Ectodermal cell (in vitro differentiated cells): ENCODE results near the gene CDCA7.
"Not testable (repeated sequence)": the region's sequence is repeated elsewhere in the genome, so short reads cannot be mapped to it uniquely, and the experiment has no call there.

Experiments used
- H3K27ac ChIP-seq: 2 replicates; pipeline ENCODE4 v1.7.0; 2013; ENCODE audit warnings: mild to moderate bottlenecking, low read depth, low read length; ENCODE audit not compliant: insufficient read depth, poor library complexity, severe bottlenecking
- H3K27me3 ChIP-seq: 2 replicates; pipeline ENCODE4 v1.7.0; 2013; ENCODE audit warnings: mild to moderate bottlenecking, low read length; ENCODE audit not compliant: insufficient read depth, control insufficient read depth, poor library complexity, severe bottlenecking
- H3K36me3 ChIP-seq: one replicate; pipeline ENCODE4 v1.7.0; 2013; ENCODE audit warnings: low read length; ENCODE audit not compliant: control insufficient read depth, insufficient read depth
- H3K4me1 ChIP-seq: one replicate; pipeline ENCODE4 v1.7.0; 2013; ENCODE audit warnings: low read length; ENCODE audit not compliant: control insufficient read depth, insufficient read depth
- H3K4me3 ChIP-seq: 2 replicates; pipeline ENCODE4 v1.7.0; 2013; ENCODE audit warnings: low read depth, low read length, control low read depth; ENCODE audit not compliant: insufficient read depth
- H3K9me3 ChIP-seq: 2 replicates; pipeline ENCODE4 v1.7.0; 2013; ENCODE audit warnings: mild to moderate bottlenecking, low read length, moderate library complexity; ENCODE audit not compliant: control insufficient read depth
- WGBS, 2 experiments: methylation state at CpG; one replicate each; pipeline ENCODE4 v1.1.7; 2013; ENCODE audit warnings: missing lambda C conversion rate in 2 of 2; 5-methylcytosine and 5-hydroxymethylcytosine counted together

The CDCA7 gene

GRCh38 chr2:173357346-173357745 is 2.7 kb downstream of the CDCA7 start:
- no peaks in the 10 kb centered on the region for H3K4me1 ChIP-seq
- no peak overlapping the region for H3K4me3 ChIP-seq
- H3K36me3 ChIP-seq, result peaks cover 5% of the 10 kb centered on the region
- WGBS, 2 experiments, result 82 to 83% methylated on average over 3 of the region's 3 CpGs
- no peaks in the 10 kb centered on the region for H3K9me3 ChIP-seq
- H3K27me3 ChIP-seq, result peaks cover 17% of the 10 kb centered on the region
- no peak overlapping the region for H3K27ac ChIP-seq

- no peak overlapping the region for H3K4me3 ChIP-seq
- WGBS, 2 experiments, result 78 to 93% methylated on average over 4 to 5 of the region's 5 CpGs
- no peaks in the 10 kb centered on the region for H3K9me3 ChIP-seq
- H3K4me1 ChIP-seq, result no peaks in the 10 kb centered on the region
- no peak overlapping the region for H3K27ac ChIP-seq
- peaks cover 5% of the 10 kb centered on the region for H3K36me3 ChIP-seq
- peaks cover 14% of the 10 kb centered on the region for H3K27me3 ChIP-seq
Measured at GRCh38 chr2:173358616-173359015, 3.9 kb downstream of the CDCA7 start.

GRCh38 chr2:173359231-173359630 is 4.6 kb downstream of the CDCA7 start:
- H3K27ac ChIP-seq, result no peak overlapping the region
- peaks cover 5% of the 10 kb centered on the region for H3K36me3 ChIP-seq
- peaks cover 8% of the 10 kb centered on the region for H3K27me3 ChIP-seq
- no peaks in the 10 kb centered on the region for H3K9me3 ChIP-seq
- WGBS, 2 experiments, result 95 to 97% methylated on average over 7 to 8 of the region's 8 CpGs
- H3K4me1 ChIP-seq, result no peaks in the 10 kb centered on the region
- H3K4me3 ChIP-seq, result no peak overlapping the region

GRCh38 chr2:173370198-173370597 is 15.5 kb downstream of the CDCA7 start:
- H3K9me3 ChIP-seq, result no peaks in the 10 kb centered on the region
- no peak overlapping the region for H3K4me3 ChIP-seq
- no peaks in the 10 kb centered on the region for H3K27me3 ChIP-seq
- WGBS, 2 experiments, result 98% methylated on average over 3 of the region's 3 CpGs
- no peaks in the 10 kb centered on the region for H3K4me1 ChIP-seq
- peaks cover 3% of the 10 kb centered on the region for H3K36me3 ChIP-seq
- no peak overlapping the region for H3K27ac ChIP-seq

- 85 to 91% methylated on average over 3 of the region's 3 CpGs for WGBS, 2 experiments
- H3K36me3 ChIP-seq, result peaks cover 3% of the 10 kb centered on the region
Measured at GRCh38 chr2:173371023-173371422, 16.4 kb downstream of the CDCA7 start.

GRCh38 chr2:173373290-173373689 is 18.6 kb downstream of the CDCA7 start:
- Histone ChIP-seq H3K4me3 (no peak overlapping the region), H3K4me1 (no peaks in the 10 kb centered on the region), H3K27me3 (no peaks in the 10 kb centered on the region), H3K36me3 (no peaks in the 10 kb centered on the region), H3K27ac (no peak overlapping the region), H3K9me3 (no peaks in the 10 kb centered on the region)
- 89 to 90% methylated on average over 1 to 2 of the region's 2 CpGs for WGBS, 2 experiments

More at GRCh38 chr2:173371023-173371422, 16.4 kb downstream of the CDCA7 start:
- H3K4me3 ChIP-seq, result no peak overlapping the region
- no peaks in the 10 kb centered on the region for H3K9me3 ChIP-seq
- no peaks in the 10 kb centered on the region for H3K27me3 ChIP-seq
- H3K27ac ChIP-seq, result no peak overlapping the region
- no peaks in the 10 kb centered on the region for H3K4me1 ChIP-seq

- Histone ChIP-seq H3K36me3 (no peaks in the 10 kb centered on the region), H3K27me3 (no peaks in the 10 kb centered on the region), H3K9me3 (no peaks in the 10 kb centered on the region), H3K4me1 (no peaks in the 10 kb centered on the region), H3K27ac (no peak overlapping the region), H3K4me3 (no peak overlapping the region)
- WGBS, 2 experiments, result 94 to 100% methylated on average over 2 to 3 of the region's 3 CpGs
Measured at GRCh38 chr2:173374634-173375033, 20.0 kb downstream of the CDCA7 start.

- H3K27me3 ChIP-seq, H3K9me3 ChIP-seq, H3K36me3 ChIP-seq, H3K4me3 ChIP-seq, H3K27ac ChIP-seq: not testable (repeated sequence)
- WGBS, 2 experiments, result 90 to 98% methylated on average over 4 of the region's 4 CpGs
- peaks cover 10% of the 10 kb centered on the region for H3K4me1 ChIP-seq
Measured at GRCh38 chr2:173385534-173385933, 30.9 kb downstream of the CDCA7 start.

GRCh38 chr2:173386021-173386737 is 31.5 kb downstream of the CDCA7 start:
- 77 to 83% methylated on average over 13 to 16 of the region's 18 CpGs for WGBS, 2 experiments
- no peaks in the 10 kb centered on the region for H3K36me3 ChIP-seq

GRCh38 chr2:173386738-173387065 is 32.0 kb downstream of the CDCA7 start:
- no peaks in the 10 kb centered on the region for H3K9me3 ChIP-seq
- H3K27me3 ChIP-seq, result no peaks in the 10 kb centered on the region
- no peaks in the 10 kb centered on the region for H3K36me3 ChIP-seq
- 88 to 90% methylated on average over 10 of the region's 10 CpGs for WGBS, 2 experiments
- peaks cover 10% of the 10 kb centered on the region for H3K4me1 ChIP-seq
- H3K27ac ChIP-seq, result no peak overlapping the region
- H3K4me3 ChIP-seq, result no peak overlapping the region

More at GRCh38 chr2:173386021-173386737, 31.5 kb downstream of the CDCA7 start:
- Histone ChIP-seq H3K4me1 (peaks cover 10% of the 10 kb centered on the region), H3K27ac (no peak overlapping the region), H3K9me3 (no peaks in the 10 kb centered on the region), H3K4me3 (no peak overlapping the region), H3K27me3 (no peaks in the 10 kb centered on the region)
